ENCODE measurements around the gene PTPRF.
"Not testable (repeated sequence)": the region's sequence is repeated elsewhere in the genome, so short reads cannot be mapped to it uniquely, and the experiment has no call there.

PTPRF gene

DNA sequence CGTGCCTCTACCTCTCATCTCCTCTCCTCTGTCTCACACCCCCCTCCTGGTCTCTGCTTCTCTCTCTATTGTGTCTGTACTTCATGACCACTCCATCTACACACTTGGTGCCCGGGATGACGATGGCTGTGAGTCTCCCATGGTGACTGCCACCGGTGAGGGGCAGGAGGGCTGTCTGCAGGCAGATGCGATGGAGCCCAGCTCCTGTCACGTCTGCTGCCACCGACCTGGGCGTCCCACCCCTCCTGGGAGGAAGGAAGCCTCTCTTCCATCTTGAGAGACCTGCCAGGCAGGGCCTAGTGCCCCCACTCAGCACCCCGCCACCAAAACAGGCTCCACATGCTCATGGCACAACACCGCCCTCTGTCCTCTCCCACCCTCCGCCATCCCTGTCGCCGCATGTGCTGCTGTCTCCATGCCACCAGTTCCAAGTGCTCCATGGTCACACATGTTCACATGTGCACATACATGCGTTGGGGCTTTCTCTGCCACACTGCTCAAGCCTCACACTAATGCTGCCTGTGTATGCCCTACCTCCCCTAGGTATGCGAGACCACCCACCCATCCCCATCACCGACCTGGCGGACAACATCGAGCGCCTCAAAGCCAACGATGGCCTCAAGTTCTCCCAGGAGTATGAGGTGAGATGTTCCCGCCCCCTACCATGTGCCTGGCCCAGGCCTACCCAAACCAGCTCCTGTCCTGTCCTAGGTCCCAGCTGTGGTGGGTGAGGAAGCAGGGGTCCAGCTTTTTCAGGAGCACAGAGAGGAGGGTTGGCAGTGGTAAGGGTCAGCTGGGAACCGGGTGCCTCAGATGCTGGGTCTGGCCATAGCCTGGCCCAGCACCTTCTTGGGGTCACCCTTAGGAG is 82.6 kb downstream of the PTPRF start:
- no peak for DNase-seq

DNA sequence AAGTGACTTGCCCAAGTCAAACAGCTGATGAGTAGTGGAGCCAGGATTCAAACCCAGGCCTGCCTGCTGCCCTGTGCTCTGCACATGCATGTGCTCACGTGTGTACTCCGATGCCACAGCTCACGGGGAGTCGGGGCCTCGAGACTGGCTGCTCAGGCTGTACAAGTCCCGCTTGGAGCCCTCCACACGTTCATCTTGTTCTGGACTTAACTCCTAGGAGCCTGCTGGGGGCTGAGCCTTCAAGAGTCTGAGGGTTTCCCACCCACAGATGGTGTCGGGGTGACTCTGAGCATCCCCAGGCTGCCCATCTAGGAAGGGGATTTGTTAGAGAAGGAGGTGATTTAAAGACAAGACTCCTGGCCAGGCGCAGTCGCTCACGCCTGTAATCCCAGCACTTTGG is 83.5 kb downstream of the PTPRF start:
- DNase-seq = no peak

DNA sequence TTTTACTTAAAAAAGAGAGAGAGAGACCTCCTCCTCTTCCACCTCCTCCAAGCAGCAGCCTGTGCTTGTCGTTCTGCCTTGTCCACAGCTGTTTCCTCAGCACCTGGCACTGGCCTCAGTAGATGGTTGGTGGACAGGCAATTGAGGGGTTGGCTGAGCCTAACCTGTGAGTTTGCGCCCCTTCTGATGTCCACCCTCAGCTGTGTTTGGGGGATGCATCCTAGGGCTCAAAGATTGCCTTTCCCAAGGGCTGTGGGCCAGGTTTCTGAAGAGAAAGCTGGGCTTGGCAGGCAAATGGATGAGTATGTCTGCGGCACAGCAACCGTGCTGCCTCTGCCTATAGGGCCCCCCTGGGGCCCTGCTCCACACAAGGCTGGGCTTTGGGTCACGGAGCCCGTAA is 84.2 kb downstream of the PTPRF start:
- no peak for DNase-seq

DNA sequence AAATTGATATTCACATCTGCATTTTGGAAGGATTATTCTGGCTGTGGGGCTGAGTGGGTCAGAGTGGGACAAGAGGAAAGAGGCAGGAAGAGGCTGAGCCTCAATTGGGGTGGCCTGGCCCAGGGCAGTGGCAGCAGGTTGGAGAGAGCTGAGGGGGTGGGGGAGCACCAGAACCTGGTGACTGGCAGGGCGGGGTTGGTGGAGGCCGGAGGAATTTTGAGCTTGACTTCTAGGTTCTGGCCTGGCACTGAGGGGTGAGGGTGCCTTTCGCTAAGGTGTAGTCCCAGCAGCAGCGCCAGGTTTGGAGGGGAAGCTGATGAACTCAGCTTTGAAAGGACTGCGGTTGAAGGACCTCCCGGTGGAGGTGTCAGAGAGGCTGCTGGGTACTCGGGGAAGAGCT is 85.7 kb downstream of the PTPRF start:
- no peak for DNase-seq

DNA sequence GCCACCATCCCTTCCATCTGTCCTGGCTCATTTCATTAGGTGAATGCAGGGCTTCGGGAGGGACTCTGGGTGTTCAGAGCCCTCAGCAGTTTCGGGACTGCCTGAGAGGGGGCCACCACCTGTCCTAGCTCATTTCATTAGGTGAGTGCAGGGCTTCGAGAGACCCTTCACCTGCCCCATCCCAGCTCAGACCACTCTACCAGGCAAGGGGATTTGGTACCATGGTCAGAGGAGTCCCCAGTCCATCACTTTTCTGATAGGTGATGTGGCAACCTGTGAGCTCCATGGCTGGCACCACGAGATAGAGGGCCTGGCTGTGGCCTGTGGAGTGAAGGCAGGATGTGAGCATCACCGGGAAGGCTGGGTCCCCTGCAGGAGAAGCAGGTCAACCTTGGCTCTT is 86.3 kb downstream of the PTPRF start:
- no peak for DNase-seq

DNA sequence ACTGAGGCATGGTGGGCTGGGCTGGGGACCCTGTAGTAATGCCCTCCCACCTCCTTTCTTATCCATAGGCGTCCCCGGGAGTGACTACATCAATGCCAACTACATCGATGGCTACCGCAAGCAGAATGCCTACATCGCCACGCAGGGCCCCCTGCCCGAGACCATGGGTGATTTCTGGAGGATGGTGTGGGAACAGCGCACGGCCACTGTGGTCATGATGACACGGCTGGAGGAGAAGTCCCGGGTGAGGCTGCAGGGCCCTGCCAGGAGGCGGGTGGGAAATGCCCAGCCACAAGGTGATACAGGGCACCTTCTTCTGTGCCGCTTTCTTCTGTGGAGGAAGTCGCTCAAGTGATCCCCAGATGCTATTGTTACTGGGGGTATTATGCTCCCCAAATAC is 87.0 kb downstream of the PTPRF start:
- no peak for DNase-seq

DNA sequence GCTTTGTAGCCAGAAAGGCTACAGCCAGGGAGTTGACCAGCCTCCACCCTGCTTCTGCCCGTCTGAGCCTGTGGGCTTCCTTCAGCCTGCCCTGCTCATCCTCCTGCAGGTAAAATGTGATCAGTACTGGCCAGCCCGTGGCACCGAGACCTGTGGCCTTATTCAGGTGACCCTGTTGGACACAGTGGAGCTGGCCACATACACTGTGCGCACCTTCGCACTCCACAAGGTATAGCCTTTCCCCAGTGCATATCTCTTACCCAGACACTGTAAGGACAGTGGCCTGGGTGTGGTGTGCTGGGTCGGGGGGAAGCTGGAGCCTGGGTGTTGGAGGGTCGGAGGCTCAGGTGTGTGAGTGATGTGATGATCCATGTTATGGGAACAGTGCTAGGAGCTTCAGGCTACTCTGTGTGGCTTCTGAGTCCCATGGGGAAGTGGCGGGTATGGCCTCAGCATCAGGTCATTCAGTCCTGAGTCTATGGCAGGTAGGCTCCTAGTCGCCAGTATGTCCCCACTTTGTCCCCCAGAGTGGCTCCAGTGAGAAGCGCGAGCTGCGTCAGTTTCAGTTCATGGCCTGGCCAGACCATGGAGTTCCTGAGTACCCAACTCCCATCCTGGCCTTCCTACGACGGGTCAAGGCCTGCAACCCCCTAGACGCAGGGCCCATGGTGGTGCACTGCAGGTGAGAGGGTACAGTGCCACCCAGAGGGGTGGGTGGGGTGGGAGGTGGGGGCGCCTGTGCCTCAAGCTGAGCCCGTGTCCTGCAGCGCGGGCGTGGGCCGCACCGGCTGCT is 88.0 kb downstream of the PTPRF start:
- DNase-seq = no peak

DNA sequence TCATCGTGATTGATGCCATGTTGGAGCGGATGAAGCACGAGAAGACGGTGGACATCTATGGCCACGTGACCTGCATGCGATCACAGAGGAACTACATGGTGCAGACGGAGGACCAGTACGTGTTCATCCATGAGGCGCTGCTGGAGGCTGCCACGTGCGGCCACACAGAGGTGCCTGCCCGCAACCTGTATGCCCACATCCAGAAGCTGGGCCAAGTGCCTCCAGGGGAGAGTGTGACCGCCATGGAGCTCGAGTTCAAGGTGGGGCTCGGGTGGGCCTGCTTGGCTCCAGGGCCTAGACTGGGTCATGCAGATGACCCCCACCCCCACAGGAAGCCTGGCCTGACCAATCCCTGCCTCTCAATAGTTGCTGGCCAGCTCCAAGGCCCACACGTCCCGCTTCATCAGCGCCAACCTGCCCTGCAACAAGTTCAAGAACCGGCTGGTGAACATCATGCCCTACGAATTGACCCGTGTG is 88.7 kb downstream of the PTPRF start:
- DNase-seq = no peak

DNA sequence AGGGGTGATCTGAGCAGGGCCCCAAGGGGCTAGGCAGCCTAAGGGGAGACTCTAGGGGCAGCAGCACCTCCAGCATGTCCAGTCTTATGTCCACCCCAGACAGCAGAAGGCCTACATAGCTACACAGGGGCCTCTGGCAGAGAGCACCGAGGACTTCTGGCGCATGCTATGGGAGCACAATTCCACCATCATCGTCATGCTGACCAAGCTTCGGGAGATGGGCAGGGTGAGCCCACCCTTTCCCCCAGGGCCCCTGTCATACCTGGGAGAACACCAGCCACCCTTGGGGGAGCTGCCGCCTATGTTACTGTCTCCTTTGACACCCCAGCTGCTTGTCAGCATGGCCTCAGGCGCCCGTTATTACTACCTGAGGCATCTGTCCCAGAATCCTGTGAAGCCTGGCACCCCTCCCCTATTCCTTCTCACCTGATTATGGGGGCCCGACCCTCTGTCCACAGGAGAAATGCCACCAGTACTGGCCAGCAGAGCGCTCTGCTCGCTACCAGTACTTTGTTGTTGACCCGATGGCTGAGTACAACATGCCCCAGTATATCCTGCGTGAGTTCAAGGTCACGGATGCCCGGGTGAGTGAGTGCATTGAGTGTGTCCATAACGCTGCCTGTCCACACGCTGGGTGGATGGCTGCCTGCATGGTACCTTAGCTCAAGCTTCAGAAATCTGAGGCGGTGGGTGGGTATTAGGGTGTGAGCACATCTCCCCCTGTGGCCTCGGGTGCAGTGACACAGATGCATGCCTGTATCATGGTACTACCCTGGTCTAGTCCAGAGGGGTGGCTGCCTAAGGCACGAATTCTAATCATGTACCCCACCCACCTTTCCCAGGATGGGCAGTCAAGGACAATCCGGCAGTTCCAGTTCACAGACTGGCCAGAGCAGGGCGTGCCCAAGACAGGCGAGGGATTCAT is 89.6 kb downstream of the PTPRF start:
- DNase-seq = no peak

DNA sequence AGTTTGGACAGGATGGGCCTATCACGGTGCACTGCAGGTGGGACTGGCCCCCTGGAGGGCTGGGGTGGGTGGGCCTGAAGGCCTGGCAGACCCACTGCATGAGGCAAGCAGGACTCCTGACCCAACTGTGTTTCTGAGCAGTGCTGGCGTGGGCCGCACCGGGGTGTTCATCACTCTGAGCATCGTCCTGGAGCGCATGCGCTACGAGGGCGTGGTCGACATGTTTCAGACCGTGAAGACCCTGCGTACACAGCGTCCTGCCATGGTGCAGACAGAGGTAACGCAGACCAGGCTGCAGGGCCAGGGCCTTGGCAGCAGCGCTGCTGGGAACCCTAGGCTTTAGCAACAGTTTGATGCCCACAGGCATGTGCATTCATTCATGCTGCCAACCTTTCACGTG is 90.3 kb downstream of the PTPRF start:
- no peak for DNase-seq

DNA sequence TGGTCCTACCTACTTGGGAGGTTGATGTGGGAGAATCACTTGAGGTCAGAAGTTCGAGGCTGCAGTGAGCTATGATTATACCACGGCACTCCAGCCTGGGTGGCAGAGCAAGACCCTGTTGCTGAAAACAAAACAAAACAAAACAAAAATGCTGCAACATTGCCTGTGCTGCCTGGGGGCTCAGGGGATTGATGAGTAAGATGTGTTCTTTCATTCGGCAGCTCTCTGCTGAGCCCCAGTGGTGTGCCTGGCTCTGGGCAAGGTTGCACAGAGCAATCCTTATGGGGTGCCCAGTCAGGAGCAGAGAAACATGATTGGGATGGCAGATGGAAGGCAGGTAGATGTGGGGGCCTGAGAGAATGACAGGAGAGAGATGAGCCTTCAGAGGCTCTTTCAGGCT is 90.7 kb downstream of the PTPRF start:
- no peak for DNase-seq

DNA sequence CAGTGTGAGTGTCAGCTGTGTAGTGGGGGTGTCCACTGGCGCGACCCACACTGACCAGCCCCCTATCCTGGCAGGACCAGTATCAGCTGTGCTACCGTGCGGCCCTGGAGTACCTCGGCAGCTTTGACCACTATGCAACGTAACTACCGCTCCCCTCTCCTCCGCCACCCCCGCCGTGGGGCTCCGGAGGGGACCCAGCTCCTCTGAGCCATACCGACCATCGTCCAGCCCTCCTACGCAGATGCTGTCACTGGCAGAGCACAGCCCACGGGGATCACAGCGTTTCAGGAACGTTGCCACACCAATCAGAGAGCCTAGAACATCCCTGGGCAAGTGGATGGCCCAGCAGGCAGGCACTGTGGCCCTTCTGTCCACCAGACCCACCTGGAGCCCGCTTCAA is 91.2 kb downstream of the PTPRF start:
- no peak for DNase-seq

DNA sequence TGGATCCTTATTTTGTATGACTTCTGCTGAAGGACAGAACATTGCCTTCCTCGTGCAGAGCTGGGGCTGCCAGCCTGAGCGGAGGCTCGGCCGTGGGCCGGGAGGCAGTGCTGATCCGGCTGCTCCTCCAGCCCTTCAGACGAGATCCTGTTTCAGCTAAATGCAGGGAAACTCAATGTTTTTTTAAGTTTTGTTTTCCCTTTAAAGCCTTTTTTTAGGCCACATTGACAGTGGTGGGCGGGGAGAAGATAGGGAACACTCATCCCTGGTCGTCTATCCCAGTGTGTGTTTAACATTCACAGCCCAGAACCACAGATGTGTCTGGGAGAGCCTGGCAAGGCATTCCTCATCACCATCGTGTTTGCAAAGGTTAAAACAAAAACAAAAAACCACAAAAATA is 91.8 kb downstream of the PTPRF start:
- DNase-seq = no peak

DNA sequence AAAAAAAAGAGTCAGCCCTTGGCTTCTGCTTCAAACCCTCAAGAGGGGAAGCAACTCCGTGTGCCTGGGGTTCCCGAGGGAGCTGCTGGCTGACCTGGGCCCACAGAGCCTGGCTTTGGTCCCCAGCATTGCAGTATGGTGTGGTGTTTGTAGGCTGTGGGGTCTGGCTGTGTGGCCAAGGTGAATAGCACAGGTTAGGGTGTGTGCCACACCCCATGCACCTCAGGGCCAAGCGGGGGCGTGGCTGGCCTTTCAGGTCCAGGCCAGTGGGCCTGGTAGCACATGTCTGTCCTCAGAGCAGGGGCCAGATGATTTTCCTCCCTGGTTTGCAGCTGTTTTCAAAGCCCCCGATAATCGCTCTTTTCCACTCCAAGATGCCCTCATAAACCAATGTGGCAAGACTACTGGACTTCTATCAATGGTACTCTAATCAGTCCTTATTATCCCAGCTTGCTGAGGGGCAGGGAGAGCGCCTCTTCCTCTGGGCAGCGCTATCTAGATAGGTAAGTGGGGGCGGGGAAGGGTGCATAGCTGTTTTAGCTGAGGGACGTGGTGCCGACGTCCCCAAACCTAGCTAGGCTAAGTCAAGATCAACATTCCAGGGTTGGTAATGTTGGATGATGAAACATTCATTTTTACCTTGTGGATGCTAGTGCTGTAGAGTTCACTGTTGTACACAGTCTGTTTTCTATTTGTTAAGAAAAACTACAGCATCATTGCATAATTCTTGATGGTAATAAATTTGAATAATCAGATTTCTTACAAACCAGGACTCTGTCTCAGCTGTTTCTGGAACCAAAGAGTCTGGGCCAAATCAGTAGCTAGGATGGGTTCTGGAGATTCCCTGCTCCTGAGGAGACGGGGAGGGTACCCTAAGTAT is 92.5 kb downstream of the PTPRF start:
- no peak for DNase-seq

DNA sequence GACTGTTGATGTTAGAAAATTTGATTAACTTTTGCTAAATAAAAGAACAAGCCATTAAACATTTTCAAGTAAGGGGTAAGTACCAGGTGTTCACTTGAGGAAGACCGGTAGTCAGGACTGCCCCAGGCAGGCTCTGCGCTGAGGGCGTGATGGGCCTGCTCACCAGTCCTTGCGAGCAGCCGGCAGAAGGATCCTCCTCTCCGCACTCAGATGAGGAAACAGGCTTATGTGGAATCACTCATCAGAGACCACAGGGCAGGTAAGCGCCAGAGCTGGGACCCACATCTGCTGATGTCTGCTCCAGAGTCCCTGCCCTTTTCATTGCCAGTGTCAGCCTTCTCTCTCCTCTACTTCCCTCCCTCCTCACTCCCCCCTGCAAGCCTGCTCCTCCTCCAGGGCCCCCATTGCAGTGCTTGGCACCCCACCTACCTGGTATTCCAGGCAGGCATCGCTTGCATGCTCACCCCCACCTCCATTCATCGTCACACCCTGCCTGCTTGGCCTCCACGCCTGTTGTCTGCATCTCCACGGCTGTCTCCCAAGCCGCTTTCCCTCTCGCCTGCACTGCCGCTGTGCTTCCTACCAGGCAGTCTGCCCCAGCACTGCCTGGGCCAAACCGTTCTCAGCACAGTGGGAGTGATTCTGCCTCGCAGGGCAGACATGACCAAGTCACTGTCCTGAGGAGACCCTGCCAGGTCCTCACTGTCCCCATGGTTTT is 94.5 kb downstream of the PTPRF start:
- no peak for DNase-seq

DNA sequence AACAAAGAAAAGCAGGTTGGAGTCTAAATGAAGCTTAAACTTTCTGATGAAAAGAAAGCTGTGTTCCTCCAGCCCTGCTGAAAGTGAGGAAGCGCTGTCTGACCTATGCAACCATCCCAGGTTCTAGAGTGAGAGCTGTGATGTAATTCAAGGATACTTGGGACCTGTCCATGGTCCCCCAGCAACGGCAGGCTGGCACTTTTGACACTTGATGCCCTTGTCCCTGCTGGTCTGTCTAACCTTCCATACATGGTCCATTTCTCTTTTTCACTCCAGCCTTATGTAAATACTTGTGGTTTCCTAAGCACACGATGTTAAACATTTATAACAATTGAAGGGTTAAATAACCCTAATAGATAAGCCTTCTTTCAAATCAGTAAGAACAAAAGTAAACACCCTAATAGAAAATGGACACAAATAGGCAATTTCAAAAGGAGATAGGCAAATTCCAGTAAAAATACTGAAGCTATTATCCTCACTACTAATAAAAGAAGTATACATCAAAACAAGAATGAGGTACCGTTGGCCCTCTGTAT is 101.5 kb downstream of the PTPRF start:
- DNase-seq = peak; percentile 97

DNA sequence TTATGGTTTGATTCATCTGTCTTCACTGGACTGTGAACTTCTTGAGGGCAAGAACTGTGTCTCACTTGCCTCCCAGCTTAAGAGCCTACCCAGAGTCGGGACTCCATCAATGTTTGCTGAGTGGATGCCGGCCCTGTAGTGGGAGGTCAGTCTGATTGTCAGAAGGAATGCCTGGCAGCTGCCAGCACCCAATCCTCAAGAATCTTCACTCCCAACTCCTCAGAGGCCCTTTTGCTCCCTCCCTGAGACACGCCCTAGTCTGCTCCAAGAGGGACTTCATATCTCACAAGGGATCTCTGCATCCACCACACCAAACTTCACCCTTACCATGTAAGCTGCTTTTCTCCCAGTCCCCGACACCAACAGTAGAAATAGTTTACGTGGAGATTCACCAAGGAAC is 104.0 kb downstream of the PTPRF start:
- DNase-seq = no peak

DNA sequence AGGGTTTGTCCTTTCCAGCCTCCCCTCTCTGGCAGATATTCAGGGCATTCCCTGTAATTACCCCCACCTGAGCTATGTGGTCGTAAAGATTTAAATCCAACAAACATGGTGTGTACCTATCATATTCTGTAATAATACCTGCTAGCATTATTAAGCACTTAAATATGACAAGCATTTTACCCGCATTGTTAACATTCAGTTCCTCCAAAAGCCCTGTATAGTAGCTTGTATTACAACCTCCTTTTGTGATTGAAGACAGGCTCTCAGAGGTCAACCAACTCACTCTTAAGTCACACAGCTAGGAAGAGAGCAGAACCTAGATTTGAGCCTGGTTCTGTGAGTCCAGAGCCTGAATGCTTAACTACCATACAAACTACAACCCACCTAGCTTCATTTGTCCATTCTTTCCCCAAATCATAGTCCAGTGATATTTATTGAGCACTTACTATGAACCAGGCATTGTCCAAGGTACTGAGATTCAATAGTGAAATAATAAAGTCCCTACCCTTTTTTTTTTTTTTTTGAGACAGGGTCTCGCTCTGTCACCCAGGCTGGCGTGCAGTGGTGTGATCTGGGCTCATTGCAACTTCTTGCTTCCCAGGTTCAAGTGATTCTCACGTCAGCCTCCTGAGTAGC is 105.4 kb downstream of the PTPRF start:
- no peak for DNase-seq

DNA sequence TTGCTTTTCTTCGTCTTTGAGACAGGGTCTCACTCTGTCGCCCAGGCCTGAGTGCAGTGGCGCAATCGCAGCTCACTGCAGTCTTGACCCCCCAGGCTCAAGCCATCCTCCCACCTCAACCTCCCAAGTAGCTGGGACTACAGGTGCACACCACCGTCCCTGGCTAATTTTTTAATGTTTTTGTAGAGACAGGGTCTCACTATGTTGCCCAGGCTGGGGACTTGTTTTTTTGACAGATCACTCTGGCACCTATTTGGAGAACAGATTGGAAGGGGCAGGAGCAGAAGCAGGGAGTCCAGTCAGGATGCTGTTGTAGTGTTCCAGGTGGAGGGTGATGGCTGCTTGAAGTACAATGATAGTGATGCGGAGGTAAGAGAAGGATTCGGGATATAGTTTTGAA is 106.6 kb downstream of the PTPRF start:
- DNase-seq = no peak

DNA sequence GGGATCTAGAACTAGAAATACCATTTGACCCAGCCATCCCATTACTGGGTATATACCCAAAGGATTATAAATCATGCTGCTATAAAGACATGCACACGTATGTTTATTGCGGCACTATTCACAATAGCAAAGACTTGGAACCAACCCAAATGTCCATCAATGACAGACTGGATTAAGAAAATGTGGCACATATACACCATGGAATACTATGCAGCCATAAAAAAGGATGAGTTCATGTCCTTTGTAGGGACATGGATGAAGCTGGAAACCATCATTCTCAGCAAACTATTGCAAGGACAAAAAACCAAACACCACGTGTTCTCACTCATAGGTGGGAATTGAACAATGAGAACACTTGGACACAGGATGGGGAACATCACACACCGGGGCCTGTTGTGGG is 107.7 kb downstream of the PTPRF start:
- DNase-seq = not testable (repeated sequence)
